Keratinocyte (primary cell): ENCODE data around the gene OR1L8.

Source experiments
- CTCF ChIP-seq, 3 experiments: IDR thresholded peaks in 1 of 3; conservative IDR thresholded peaks in 1 of 3; optimal IDR thresholded peaks in 1 of 3; 2 replicates in 2 of 3; 3 replicates in 1 of 3; pipeline versions ENCODE3 to v1.5.1; 2011; ENCODE audit warnings: low read length in 3 of 3, mild to moderate bottlenecking in 3 of 3, moderate library complexity in 2 of 3, control low read depth in 1 of 3, inconsistent platforms in 1 of 3; ENCODE audit not compliant: insufficient read depth in 2 of 3; ENCODE audit errors: extremely low read depth in 1 of 3
- EZH2 ChIP-seq: IDR thresholded peaks from one replicate; pipeline ENCODE4 v1.6.1; 2012; ENCODE audit warnings: inconsistent platforms, mild to moderate bottlenecking, low read length, moderate library complexity

GRCh38 chr9:122609804-122610203 is 26.6 kb upstream of the OR1L8 start:
- TF ChIP-seq CTCF (optimal IDR thresholded peaks at IDR 0.05 in 1 of 3, IDR thresholded peaks at IDR 0.05 in 1 of 3, conservative IDR thresholded peaks at IDR 0.05 in 1 of 3; ENCODE audit: extremely low read depth in 1 of 3, insufficient read depth in 2 of 3, low read length in 3 of 3), result no peak
- no peak for TF ChIP-seq EZH2
